GM18858 (cell line): ENCODE results near the gene OTX1.
"Not testable (repeated sequence)": the region's sequence is repeated elsewhere in the genome, so short reads cannot be mapped to it uniquely, and the experiment has no call there.

Source experiments
- ATAC-seq: cut with Tn5 transposase; IDR thresholded peaks from one replicate; pipeline ENCODE4 v1.9.1; 2021; ENCODE audit not compliant: unreplicated experiment

Gene OTX1

DNA sequence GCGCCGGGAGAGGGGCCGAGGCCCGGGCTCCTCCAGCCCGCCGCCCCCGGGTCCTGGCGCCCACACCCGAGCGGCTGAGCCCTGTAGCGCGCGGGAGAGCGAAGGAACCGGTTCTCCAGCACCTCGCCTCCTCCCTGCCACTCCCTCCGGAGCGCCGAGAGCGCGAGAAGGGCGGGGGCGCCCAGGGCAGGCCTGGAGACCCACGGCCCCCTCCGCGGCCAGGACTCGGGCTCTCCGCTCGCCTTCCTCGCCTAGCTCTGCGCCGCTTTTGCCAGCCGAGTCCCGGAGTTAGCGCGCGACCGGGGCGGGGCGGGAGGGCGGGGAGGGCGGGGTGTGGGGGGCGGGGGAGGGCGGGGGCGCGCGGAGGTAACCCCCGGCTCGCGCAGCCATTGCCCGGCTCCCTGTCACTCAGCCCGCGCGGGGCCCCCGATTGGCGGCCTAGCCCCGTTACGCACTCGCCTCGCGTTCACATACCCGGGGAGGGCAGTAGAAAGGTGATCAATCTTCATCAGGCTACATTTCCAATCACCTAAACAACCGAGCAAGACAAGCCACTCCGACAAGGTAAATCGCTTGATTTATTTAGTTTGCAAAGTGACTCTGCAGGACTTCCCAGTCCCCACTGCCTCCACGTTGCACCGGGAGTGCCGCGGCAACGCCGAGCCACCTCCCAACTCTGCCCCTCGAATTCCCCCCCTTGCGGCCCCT, at the start of gene OTX1:
OTX1 (plus strand) TSS at position 497 of the 708 bp plus-strand sequence. CDS start 2,161 bp downstream, outside the sequence.
- ATAC-seq, result peak; percentile 76

DNA sequence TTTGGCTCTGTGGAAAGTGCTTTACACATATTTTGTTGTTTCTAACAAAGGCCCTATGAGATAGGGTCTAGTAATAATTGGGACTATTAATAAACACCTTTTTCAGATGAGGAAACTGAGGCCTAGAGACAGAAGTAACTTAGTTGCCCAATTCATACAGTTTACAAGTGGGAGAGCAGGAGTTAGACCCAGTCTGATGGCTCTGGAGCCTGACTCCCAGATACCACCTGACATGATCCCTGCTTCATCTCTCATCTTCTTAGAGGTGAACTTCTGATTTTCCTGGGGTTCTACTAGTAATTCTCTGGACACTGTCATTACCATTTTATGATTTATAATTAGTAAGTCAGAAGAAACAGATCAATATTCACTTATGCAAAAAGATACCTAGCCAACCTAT, 49.1 kb upstream of the OTX1 start:
- ATAC-seq, result no peak

DNA sequence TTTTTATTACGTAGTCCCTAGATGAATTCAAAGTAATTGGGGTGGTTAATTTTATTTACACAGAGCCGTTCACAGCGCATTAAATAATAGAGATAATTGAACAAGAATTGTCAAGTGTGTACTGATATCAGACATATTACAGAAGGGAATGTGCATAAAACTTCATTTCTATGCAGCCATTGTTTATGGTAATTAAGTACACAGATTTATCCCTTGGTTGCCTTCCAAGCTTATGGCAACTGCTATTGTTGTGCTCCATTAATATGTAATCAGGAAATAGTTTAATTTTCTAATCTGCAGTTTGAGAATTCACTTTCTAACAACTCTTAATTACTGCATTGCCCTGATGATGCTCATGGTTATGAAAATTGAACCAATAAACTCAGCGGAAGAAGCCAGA, 47.3 kb upstream of the OTX1 start:
- no peak for ATAC-seq

DNA sequence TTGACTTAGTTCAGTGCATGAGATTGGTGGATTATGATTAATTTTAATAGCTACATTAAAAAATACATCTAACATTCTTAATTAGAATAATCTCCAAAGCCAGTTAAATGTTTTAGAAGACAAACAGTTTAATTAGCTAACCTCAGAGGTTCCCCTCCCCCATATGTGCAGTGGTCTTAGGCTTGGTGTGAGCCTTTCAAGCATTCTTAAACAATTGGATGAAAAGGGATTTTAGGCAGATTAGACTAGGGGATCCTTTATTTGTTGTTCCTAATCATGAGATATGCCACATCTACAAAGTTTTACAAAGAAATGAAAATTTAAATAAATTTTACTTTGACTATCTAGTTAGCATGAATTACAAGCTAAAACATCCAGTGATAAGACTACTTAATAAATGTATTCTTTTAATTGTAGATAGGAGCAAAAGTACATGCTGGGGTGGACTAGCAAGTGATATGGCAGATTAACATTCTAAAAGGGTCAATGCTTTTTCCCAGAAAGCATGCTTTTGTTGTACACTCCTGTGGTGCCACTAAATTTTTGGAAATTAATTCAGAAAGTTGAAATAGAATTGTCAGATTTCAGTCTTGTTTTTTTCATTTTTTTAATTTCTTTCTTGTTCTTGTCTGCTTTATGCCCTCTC, 42.7 kb upstream of the OTX1 start:
- ATAC-seq, result no peak

DNA sequence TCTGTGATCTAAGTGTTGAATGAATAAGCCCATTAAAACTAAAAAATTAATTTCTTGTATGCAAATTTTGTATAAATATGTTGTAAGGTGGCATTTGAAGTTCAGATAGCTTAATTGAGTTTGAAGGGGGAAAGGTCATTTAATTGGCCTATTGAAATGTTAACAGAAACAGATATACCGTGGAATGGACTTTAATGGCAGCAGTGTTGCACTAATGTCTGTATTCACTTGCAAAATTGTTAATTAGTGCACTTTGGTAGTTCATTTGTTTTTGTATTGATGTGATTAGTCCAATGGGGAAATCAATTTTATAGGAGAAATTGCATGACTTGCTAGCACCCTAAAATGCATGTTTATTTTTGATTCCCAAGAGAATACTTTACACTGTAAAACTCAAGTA, 41.8 kb upstream of the OTX1 start:
- no peak for ATAC-seq

DNA sequence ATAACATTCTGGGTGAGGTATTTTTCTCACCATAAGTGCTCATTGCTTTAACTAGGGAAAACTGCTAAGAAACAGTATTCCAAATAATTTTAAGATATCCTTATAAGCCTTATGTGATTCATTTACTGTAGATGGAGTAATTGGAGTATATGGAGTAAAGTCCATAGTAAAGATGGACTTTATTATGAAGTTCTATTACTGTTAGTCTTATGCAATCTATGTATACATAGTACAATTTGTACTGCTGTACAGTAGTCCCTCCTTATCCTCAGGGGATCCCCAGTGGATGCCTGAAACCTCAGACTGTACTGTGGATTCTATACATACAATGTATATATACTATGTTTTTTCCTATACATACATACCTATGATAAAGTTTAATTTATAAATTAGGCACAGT, 41.1 kb upstream of the OTX1 start:
- ATAC-seq, result no peak

DNA sequence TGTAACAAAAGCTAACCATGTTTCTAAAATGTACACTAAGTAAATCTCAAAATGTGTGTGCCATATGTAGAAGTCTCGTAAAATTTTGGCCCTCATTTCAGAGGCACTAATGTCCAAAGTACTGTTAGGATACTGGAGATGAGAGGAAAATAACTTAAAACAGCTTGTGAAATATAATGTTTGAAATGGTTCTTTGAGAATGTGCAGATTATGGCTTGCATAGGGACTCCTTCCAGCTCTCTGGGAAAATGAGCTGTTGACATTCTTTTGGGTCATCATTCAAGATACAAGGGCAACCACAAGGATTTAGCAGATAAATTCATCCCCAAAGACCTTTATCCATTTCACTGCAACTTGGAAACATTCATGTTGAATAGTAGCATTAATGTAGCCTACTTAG, 38.1 kb upstream of the OTX1 start:
- no peak for ATAC-seq

DNA sequence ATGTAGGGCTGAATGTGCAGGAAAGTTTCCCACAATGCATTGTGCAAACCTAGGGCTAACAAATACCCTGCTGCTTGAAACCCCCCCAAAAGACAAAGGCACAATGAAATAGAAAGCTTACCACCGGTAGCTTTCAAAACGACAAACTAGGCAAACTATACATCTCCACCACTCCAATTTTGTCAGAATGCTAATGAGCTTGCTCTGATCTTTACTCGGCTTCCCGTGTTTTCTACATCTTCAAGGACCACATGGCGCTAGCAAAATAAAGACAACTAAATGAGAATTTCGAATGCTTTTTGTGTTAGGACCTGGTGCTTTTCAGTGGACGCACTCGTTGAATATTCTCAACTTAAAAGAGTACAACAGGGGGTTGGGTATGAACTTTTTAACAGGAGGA, 37.2 kb upstream of the OTX1 start:
- ATAC-seq, result no peak

DNA sequence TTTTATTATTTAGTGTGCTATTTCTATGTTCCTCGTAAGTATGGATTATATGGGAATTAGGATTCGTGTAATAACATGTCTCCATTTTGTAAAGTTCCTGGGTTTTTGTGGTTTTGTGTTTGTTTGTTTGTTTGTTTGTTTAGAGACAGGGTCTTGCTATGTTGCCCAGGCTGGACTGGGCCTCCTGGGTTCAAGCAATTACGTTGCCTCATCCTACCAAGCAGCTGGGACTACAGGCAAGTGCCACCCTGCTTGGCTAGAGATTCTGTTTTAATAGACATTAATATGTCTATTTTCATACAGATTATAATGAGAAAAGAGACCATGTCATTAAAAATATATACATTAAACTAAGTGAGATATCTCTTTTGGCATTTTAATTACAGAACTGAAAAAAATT, 35.2 kb upstream of the OTX1 start:
- no peak for ATAC-seq

DNA sequence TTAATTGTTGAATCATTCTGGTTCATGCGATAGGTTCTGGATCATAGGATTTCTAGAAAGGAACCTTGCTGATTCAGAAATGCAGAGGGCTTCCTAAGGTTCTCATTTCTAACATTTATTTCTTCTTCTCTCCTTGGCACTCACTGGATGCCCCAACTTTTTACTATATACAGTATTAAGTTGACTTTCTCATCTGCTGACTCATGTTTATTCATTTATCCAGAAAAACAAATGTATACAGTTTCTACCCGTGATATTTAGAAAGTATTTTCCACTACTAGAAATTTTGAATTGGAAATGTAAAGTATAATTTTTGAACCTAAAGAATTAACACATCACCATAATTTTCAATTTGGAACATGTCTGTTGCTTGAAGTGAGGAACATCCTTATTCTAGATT, 32.2 kb upstream of the OTX1 start:
- no peak for ATAC-seq

DNA sequence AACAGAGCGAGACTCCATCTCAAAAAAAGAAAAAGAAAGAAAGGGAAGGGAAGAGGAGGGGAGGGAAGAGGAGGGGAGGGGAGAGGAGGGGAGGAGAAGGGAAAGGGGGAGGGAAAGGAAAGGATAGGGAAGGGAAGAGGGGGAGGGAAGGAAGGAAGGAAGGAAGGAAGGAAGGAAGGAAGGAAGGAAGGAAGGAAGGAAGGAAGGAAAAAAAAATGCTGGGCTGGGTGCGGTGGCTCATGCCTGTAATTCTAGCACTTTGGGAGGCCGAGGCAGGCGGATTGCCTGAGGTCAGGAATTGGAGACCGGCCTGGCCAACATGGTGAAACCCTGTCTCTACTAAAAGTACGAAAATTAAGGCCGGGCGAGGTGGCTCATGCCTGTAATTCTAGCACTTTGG, 30.9 kb upstream of the OTX1 start:
- not testable (repeated sequence) for ATAC-seq

DNA sequence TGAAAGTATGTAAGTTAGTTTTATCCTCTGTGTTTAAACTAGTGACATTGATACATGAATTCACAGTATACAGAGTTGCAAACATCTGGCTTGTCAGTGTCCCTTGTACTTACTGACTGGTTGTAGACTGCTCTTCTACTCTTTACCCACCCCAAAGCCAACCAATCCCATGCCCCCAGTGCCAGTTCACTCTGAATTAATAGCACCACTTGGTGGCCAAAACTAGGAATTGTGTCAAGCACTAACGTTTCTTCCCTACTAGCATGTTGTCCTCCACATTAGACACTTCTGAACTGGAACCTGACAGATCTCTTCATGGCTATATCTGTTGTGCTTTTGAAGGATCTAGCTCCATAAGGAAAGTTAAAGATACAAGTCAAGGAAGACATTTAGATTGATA, 27.2 kb upstream of the OTX1 start:
- ATAC-seq, result no peak

DNA sequence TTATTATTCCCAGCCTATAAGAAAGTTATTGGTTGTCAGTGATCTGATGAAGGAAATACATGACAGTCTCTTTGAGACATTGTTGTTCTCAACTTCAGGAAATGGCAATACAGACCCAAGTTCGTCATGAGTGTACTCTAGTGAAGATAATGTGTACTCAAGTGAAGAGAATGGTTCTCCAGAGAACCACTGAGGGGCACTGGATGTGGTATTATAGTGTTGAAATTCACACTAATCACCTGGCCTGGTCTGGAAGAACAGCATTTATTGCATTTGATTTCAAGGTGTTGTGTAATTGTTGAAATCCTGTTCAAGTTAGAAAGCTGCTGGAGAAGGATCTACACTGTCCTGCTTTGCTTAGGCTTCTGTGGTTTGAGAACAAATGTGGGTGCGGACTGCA, 23.4 kb upstream of the OTX1 start:
- no peak for ATAC-seq

DNA sequence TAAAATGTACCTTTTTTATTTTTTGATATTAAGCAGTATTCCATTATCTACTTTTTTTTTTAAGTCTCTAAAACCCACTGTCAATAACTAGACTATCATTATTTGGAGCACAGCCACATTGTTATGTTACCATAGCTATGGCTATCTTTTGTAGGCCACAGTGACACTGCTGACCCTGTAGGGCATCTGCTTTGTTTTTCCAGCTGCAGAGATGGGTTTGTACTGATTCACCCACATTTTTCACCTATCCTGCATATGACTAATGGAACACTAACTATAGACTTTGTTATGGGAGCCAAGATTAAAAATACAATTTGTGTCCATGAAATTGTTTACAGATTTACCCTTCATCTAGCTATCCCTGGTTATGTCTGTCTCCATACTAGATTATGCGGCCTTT, 21.6 kb upstream of the OTX1 start:
- no peak for ATAC-seq

DNA sequence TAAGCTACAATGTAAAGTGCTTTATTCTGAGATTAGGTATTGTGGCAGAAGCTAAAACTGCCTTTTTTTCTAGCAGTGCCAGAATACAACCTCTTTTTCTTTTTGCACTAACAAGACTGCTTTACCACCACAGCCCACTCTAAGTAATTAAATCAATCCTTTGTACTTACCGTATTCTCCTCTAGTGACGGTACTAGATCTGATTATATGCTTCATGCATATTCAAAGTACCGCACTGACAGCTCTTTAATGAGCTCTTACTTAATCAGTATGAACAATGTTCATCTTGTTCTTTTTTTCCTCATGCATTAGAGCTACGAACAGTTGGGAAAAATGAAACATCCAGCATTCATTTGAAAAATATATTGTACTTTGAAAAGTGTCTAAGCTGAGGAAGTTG, 16.1 kb upstream of the OTX1 start:
- no peak for ATAC-seq

DNA sequence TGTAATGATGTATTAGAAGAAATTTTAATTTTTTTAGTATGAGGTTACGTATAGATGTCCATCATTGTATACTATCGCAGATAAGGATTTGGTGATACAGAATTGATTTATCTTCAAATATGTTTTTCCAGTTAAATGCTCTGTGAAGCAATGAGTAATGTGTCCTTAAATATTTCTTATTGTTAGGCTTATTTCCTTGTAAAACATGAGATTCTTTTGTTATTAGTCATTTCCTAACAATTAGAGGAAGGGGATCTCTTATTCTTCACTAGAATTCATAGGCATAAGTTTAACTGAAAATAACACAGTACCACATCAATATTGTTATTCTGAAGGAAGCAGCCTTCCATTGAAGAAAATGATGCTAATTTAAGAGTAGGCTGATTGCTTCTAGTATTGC, 15.5 kb upstream of the OTX1 start:
- no peak for ATAC-seq

DNA sequence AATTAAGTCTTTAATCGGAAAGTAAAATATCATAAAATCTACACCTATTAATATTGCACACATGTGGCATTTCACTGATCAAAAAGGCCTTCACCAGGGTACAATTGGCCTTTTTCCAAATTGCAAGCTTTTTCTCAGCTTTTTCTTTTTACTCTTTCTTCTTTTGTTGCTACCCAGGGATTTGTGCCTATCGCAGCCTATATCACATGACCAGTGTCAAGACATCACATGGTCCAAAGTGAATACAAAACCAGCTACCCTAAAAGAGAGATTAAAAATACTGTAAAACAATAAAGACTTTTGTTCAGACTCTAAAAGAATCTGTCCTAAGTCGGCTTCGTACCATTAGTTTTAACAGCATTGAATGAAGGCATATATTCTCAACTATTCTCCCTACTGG, 15.0 kb upstream of the OTX1 start:
- no peak for ATAC-seq

DNA sequence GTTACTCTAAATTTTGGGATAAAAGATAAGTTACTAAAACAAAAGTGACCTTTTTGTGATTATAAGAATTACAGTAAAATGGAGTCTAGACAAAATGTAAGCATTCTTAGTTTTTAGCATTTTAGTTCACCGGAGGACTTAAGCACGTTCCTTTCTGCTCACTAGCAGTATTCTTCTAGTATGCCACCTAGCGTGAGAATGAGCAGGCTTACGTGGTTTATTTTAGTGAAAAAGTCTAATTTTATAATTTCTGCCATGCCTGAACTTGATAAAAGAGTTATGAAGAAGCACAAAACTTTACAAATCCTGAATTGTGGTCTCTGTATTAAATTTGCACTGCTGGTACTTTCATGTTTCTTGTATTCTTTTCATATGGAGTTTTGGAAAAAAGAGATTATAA, 12.6 kb upstream of the OTX1 start:
- ATAC-seq, result no peak

DNA sequence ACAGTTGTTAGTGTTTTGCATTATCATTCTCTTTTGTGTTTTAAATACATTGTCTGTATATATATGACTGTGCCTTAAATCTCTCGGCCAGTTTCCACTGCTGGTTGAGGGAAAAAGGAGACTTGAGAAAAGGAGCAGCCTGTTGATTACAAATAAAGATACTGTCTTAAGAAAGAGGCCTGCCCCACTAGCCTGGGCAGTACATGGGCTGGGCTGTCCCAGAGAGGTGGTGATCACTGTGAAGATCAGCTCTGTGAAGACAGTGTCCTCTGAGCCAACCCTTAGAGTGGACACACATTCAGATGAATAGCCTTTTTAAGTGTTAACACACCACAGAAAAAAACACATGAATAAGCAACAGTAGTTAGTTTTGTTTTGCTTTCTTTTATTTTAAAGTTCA, 10.0 kb upstream of the OTX1 start:
- ATAC-seq, result no peak

DNA sequence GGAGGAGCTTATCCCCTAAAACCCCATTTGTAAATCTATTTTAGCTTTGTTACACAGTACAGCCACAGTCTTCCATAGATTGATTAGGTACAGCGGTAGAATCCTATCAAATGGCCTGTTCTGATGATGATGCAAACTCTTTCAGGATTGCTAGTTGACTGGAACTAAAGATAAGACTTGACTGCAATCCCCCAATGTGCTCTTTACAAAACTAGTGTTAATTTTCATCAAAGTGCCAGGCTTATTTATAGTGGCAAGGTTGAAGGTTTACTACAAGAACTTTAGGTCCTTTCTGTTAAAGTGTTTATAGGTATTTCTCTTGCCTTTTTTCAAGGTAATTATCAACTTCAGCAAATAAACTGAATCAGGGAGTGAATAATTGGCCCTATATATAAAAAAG, 9.0 kb upstream of the OTX1 start:
- no peak for ATAC-seq

DNA sequence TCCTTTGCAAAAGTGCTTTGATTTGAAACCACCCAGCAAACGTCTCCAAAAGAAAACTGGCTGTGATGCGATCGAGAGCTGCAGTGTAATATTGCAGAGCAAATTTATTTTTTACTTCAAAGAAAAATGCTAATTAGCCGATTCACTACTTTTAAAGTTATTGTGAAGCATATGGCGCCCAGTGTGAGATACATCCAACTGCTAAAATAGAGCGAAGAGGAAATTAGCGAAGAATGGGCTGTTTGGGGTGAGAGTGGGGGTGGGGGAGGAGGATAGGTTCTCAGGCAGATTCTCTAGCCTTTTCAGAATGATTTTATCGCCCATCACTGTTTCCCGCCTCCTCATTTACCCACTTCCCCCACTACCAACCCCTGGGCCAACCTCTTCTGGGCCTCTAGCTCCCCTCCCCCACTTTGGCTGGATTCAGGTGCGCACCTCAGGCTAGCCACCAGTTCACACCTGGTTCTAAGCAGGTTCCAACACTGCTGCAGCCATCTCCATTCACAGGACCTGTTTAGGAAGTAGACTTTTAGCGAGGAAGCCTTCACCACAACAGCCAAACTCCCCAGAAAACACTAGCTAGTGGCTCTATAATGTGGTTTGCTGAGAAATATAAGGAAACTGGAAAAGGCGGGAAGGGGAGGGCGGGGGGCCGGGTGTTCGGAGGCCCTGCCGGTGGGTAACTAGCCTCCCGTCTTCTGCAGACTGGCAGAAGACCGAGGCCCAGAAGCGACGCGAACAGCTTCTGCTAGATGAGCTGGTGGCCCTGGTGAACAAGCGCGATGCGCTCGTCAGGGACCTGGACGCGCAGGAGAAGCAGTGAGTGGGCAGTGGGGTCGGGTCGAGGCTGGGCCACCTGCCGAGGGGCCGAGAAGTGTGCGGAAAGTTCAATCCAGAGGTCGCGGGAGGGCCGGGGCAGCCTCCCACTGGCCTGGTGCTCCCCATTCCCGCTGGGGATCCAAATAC, 6.0 kb upstream of the OTX1 start:
- no peak for ATAC-seq

DNA sequence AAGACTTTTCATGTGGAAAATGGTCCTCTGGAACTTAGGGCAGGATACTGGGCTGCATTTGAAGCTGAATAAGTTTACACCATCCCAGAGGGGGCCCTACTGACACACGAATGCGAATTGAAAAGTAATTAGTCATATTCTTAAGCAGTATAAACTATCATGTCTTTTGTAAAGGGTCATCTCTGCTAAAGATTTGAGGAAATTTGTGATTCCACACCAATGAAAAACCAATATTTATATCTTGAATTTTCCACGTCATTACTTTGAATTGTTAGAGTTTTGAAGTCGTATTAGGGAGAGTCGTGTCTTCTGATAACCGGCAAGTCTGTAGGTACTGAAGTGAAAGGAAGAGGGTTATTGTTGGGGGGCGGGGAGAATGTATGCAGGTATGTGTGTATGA, 4.1 kb upstream of the OTX1 start:
- ATAC-seq, result no peak
